Neural crest cell (in vitro differentiated cells): ENCODE results near the gene KCMF1. TPM values are rescaled to one million over a fixed set of nuclear protein-coding genes. Genes with fewer than 3 reads are reported as not detected.

ENCODE experiments used
- DNase-seq: peaks from one replicate; pipeline ENCODE4 v3.0.0; 2021; ENCODE audit warnings: low read depth, mixed read lengths, low spot score
- H3K27ac Mint-ChIP-seq: one replicate; pipeline ENCODE4 v1.8.0; 2021; ENCODE audit warnings: mild to moderate bottlenecking, mixed read lengths; ENCODE audit not compliant: unreplicated experiment
- H3K27me3 Mint-ChIP-seq: 2 replicates; pipeline ENCODE4 v1.8.0; 2021; ENCODE audit warnings: low read depth, mild to moderate bottlenecking, mixed read lengths
- H3K36me3 Mint-ChIP-seq: 2 replicates; pipeline ENCODE4 v1.8.0; 2021; ENCODE audit warnings: low read depth, mild to moderate bottlenecking, mixed read lengths
- H3K4me1 Mint-ChIP-seq: 2 replicates; pipeline ENCODE4 v1.8.0; 2021; ENCODE audit warnings: mixed read lengths
- H3K4me3 Mint-ChIP-seq: one replicate; pipeline ENCODE4 v1.8.0; 2021; ENCODE audit warnings: mild to moderate bottlenecking, mixed read lengths
- H3K9me3 Mint-ChIP-seq: 2 replicates; pipeline ENCODE4 v1.8.0; 2021; ENCODE audit warnings: mixed read lengths
- total RNA-seq: library from RNA; stranded (reverse); gene quantifications from 2 replicates; pipeline ENCODE4 v1.2.1, GENCODE V29; 2021
- TF ChIP-seq, protein P1 (sequence below): fragments of 200-600 bp; sonication (generic); conservative IDR thresholded peaks from 2 replicates; pipeline ENCODE4 v1.5.0; 2021; ENCODE audit warnings: antibody characterized with exemption, mild to moderate bottlenecking

Gene KCMF1
- total RNA-seq, 1 donor from 2014 or later = 57.0 TPM

DNA sequence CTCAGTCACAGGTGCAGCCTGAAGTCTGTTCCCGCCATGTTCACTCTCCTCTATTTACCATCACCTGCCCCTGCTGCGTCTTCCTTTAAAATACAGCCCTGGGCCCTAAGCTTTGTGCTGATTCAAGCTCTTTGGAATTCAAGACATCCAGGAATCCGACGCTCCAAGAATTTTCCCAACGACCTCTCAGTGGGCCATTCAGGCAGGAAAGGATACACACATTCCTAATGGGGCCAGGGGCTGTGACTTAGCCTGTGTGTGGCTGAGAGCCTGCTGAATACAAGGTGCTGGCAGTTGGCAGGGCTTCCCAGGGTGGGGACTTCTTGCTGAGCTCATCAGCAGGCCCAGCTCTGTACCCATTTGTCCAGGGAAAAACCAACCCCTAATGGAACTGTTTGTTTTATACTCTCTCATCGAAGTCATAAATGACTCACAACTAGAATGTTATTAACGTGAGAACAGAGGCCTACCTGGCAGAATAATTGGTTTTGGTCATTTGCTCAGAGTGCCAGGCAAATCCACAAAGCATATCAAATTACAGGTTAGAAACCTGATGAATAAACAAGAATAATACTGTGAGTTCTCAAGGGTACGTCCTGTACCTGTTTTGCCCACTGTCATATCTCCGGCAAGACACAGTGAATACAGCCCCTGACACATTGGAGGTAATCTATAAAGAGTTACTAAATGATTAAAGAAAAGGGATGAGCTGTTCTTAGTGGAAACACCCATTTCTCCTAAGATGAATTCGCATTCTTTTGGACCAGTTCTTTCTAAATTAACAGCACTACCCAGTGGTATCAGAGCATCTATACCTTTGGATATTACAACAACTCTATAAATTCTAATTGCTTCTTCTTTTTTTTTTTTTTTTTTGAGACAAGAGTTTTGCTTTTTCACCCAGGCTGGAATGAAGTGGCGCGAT lies 12.6 kb upstream of the KCMF1 start:
- no peak overlapping the region for H3K4me3 Mint-ChIP-seq
- peaks cover 2% of the 10 kb centered on the region for H3K9me3 Mint-ChIP-seq
- no peak for DNase-seq
- no peaks in the 10 kb centered on the region for H3K27me3 Mint-ChIP-seq
- H3K36me3 Mint-ChIP-seq = peaks cover 5% of the 10 kb centered on the region
- H3K4me1 Mint-ChIP-seq = peaks cover 30% of the 10 kb centered on the region
- H3K27ac Mint-ChIP-seq = no peak overlapping the region
- TF ChIP-seq, protein P1, sequence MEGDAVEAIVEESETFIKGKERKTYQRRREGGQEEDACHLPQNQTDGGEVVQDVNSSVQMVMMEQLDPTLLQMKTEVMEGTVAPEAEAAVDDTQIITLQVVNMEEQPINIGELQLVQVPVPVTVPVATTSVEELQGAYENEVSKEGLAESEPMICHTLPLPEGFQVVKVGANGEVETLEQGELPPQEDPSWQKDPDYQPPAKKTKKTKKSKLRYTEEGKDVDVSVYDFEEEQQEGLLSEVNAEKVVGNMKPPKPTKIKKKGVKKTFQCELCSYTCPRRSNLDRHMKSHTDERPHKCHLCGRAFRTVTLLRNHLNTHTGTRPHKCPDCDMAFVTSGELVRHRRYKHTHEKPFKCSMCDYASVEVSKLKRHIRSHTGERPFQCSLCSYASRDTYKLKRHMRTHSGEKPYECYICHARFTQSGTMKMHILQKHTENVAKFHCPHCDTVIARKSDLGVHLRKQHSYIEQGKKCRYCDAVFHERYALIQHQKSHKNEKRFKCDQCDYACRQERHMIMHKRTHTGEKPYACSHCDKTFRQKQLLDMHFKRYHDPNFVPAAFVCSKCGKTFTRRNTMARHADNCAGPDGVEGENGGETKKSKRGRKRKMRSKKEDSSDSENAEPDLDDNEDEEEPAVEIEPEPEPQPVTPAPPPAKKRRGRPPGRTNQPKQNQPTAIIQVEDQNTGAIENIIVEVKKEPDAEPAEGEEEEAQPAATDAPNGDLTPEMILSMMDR = no peak

DNA sequence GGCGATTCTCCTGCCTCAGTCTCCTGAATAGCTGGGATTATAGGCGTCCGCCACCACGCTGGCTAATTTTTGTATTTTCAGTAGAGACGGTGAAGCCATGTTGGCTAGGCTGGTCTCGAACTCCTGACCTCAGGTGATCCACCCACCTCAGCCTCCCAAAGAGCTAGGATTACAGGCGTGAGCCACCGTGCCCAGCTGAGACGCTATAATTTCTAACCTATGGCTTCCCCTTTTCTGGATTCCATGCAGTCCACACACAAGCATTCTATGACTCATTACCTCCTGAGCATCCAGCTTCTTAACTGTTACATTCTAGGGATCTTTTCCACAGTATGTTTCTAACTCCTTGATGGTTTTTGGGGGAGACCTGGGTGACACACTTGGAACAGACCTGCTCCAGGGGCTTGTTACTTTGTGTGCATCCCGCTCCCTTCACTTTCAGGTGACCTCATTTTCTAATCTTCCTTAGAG lies 11.8 kb upstream of the KCMF1 start:
- DNase-seq = no peak
- TF ChIP-seq, protein P1 = no peak
- Mint-ChIP-seq H3K36me3 (peaks cover 12% of the 10 kb centered on the region), H3K27ac (no peak overlapping the region), H3K27me3 (no peaks in the 10 kb centered on the region), H3K4me3 (no peak overlapping the region), H3K4me1 (peaks cover 32% of the 10 kb centered on the region), H3K9me3 (peaks cover 2% of the 10 kb centered on the region)

GRCh38 chr2:84959566-84960506 lies 11.1 kb upstream of the KCMF1 start:
- Mint-ChIP-seq H3K4me3 (no peak overlapping the region), H3K27ac (no peak overlapping the region), H3K36me3 (peaks cover 14% of the 10 kb centered on the region), H3K27me3 (no peaks in the 10 kb centered on the region), H3K4me1 (peaks cover 35% of the 10 kb centered on the region), H3K9me3 (peaks cover 2% of the 10 kb centered on the region)
- DNase-seq = no peak
- TF ChIP-seq, protein P1 = no peak

GRCh38 chr2:84962917-84963316 lies 8.0 kb upstream of the KCMF1 start:
- TF ChIP-seq, protein P1 = no peak
- H3K27ac Mint-ChIP-seq = no peak overlapping the region
- H3K4me3 Mint-ChIP-seq = no peak overlapping the region
- no peaks in the 10 kb centered on the region for H3K27me3 Mint-ChIP-seq
- DNase-seq = no peak
- peaks cover 39% of the 10 kb centered on the region for H3K4me1 Mint-ChIP-seq
- H3K36me3 Mint-ChIP-seq = peaks cover 22% of the 10 kb centered on the region
- no peaks in the 10 kb centered on the region for H3K9me3 Mint-ChIP-seq

GRCh38 chr2:84963323-84963691 lies 7.7 kb upstream of the KCMF1 start:
- TF ChIP-seq, protein P1 = no peak
- no peak for DNase-seq
- H3K27me3 Mint-ChIP-seq = no peaks in the 10 kb centered on the region
- peaks cover 24% of the 10 kb centered on the region for H3K36me3 Mint-ChIP-seq
- no peak overlapping the region for H3K27ac Mint-ChIP-seq
- peaks cover 39% of the 10 kb centered on the region for H3K4me1 Mint-ChIP-seq
- no peak overlapping the region for H3K4me3 Mint-ChIP-seq
- H3K9me3 Mint-ChIP-seq = no peaks in the 10 kb centered on the region
